ENCODE results near the gene CNTNAP5.
"Not testable (repeated sequence)": the region's sequence is repeated elsewhere in the genome, so short reads cannot be mapped to it uniquely, and the experiment has no call there.

CNTNAP5 gene

DNA sequence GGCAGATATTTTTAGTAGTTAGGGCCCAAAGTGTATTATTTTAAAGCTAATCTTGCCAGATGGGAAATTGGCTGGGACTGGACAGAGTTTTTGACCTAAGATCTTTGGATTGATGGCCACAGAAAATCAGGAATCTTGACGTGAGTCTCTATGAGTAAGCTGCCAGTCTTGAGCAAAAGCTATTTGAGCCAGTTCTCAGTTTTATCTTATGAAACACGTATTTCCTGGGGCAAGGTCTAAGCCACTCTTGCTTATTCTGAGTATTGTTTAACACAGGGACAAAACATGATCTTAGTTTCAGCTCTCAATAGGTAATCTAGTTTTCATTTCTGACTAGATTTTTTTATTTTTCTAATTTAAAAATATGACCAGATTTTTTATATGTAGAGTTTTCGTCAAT lies 329.4 kb downstream of the CNTNAP5 start:
- DNase-seq, result no peak
- TF ChIP-seq, protein P1, sequence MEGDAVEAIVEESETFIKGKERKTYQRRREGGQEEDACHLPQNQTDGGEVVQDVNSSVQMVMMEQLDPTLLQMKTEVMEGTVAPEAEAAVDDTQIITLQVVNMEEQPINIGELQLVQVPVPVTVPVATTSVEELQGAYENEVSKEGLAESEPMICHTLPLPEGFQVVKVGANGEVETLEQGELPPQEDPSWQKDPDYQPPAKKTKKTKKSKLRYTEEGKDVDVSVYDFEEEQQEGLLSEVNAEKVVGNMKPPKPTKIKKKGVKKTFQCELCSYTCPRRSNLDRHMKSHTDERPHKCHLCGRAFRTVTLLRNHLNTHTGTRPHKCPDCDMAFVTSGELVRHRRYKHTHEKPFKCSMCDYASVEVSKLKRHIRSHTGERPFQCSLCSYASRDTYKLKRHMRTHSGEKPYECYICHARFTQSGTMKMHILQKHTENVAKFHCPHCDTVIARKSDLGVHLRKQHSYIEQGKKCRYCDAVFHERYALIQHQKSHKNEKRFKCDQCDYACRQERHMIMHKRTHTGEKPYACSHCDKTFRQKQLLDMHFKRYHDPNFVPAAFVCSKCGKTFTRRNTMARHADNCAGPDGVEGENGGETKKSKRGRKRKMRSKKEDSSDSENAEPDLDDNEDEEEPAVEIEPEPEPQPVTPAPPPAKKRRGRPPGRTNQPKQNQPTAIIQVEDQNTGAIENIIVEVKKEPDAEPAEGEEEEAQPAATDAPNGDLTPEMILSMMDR (IDR thresholded peaks at IDR 0.05; ENCODE audit: low read depth, low read length, missing control alignments), result no peak
- in situ Hi-C loops (cut with HindIII; ENCODE audit: low pct_ligation_motif_present, low sequenced_read_pairs), result no loop called here
- H3K36me3 ChIP-seq (replicated peaks), result no peaks in the 10 kb centered on the region
- H3K27me3 ChIP-seq (replicated peaks), result no peaks in the 10 kb centered on the region
- no peak overlapping the region for H3K27ac ChIP-seq
- H3K4me3 ChIP-seq (ENCODE audit: low read depth, low read length), result no peak overlapping the region

DNA sequence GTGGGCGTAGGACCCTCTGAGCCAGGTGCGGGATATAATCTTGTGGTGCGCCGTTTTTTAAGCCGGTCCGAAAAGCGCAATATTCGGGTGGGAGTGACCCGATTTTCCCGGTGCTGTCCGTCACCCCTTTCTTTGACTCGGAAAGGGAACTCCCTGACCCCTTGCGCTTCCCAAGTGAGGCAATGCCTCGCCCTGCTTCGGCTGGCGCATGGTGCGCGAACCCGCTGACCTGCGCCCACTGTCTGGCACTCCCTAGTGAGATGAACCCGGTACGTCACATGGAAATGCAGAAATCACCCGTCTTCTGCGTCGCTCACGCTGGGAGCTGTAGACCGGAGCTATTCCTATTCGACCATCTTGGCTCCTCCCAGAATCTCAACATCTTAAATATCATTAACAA lies 336.9 kb downstream of the CNTNAP5 start:
- DNase-seq; H3K4me3 ChIP-seq (ENCODE audit: low read depth, low read length); H3K27ac ChIP-seq; H3K36me3 ChIP-seq (replicated peaks); in situ Hi-C loops (cut with HindIII; ENCODE audit: low pct_ligation_motif_present, low sequenced_read_pairs); H3K27me3 ChIP-seq (replicated peaks): not testable (repeated sequence)

DNA sequence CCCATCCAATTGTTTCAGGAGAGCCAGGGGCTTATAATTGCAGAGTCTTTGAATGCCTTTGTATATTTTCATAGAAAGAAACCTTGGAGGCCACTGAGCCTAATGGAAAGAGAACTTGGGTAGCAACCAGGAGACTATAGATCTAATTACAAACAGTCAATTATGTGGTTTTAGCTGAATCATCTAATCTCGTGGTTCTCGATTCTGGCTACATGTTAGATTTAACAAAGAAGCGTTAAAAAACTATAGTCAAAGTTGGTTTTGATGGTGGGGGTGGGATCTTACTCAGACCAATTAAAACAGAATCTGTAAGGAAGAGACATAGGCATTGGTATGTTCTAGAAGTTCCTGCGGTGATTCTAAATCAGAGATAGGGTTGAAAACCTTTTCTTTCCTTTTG lies 344.1 kb downstream of the CNTNAP5 start:
- in situ Hi-C loops (cut with HindIII; ENCODE audit: low pct_ligation_motif_present, low sequenced_read_pairs), result no loop called here
- TF ChIP-seq, protein P1 (IDR thresholded peaks at IDR 0.05; ENCODE audit: low read depth, low read length, missing control alignments), result no peak
- no peak overlapping the region for H3K27ac ChIP-seq
- H3K27me3 ChIP-seq (replicated peaks), result no peaks in the 10 kb centered on the region
- DNase-seq, result no peak
- no peak overlapping the region for H3K4me3 ChIP-seq (ENCODE audit: low read depth, low read length)
- H3K36me3 ChIP-seq (replicated peaks), result no peaks in the 10 kb centered on the region

DNA sequence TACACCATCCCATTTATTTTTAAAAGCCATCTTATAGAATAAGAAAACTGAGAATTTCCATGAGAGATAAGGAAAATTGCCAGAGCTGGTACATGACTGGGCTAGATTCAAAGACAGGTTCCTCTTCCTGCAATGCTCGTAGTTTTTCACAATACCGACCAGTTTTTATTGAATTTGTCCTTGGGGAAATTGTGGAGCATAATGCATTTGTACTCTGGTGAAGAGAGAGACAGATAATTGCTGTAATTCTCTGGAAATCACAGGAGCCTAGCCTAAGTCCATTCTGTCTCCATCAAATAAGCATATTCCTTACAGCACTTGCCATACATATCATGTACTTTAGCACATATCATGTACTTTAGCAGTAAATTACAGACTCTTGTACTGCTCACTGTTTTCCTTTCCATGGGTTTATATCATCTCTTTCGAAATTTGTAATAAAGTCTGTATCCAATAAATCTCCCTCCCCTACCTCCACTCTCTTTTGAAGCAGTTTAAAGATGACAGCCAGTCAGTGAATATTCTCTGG lies 355.2 kb downstream of the CNTNAP5 start:
- DNase-seq, result no peak
- in situ Hi-C loops (cut with HindIII; ENCODE audit: low pct_ligation_motif_present, low sequenced_read_pairs), result no loop called here
- H3K4me3 ChIP-seq (ENCODE audit: low read depth, low read length), result no peak overlapping the region
- TF ChIP-seq, protein P1 (IDR thresholded peaks at IDR 0.05; ENCODE audit: low read depth, low read length, missing control alignments), result no peak
- no peaks in the 10 kb centered on the region for H3K36me3 ChIP-seq (replicated peaks)
- no peaks in the 10 kb centered on the region for H3K27me3 ChIP-seq (replicated peaks)
- no peak overlapping the region for H3K27ac ChIP-seq

GRCh38 chr2:124382067-124382618 lies 357.1 kb downstream of the CNTNAP5 start:
- DNase-seq, result no peak
- in situ Hi-C loops (cut with HindIII; ENCODE audit: low pct_ligation_motif_present, low sequenced_read_pairs), result no loop called here
- Histone ChIP-seq H3K27ac (no peak overlapping the region), H3K36me3 (replicated peaks) (no peaks in the 10 kb centered on the region), H3K4me3 (ENCODE audit: low read depth, low read length) (no peak overlapping the region), H3K27me3 (replicated peaks) (no peaks in the 10 kb centered on the region)
- TF ChIP-seq, protein P1 (IDR thresholded peaks at IDR 0.05; ENCODE audit: low read depth, low read length, missing control alignments), result no peak

- Histone ChIP-seq H3K27ac (no peak overlapping the region), H3K27me3 (replicated peaks) (no peaks in the 10 kb centered on the region), H3K36me3 (replicated peaks) (no peaks in the 10 kb centered on the region), H3K4me3 (ENCODE audit: low read depth, low read length) (no peak overlapping the region)
- TF ChIP-seq, protein P1 (IDR thresholded peaks at IDR 0.05; ENCODE audit: low read depth, low read length, missing control alignments), result no peak
- DNase-seq, result no peak
- in situ Hi-C loops (cut with HindIII; ENCODE audit: low pct_ligation_motif_present, low sequenced_read_pairs), result no loop called here
Observed at GRCh38 chr2:124395961-124396360, 370.9 kb downstream of the CNTNAP5 start.

Data from brain microvascular endothelial cell (primary cell).